GM21619 (cell line): ENCODE measurements around the gene HAAO.
A peak's percentile ranks its signal among the peaks of the same experiment; 100 is the strongest.

Experiments used
- ATAC-seq: cut with Tn5 transposase; IDR thresholded peaks from one replicate; pipeline ENCODE4 v1.9.1; 2021; ENCODE audit not compliant: unreplicated experiment

The HAAO gene

GRCh38 chr2:42794271-42795046, 2.1 kb upstream of the HAAO start:
- no peak for ATAC-seq

GRCh38 chr2:42793334-42794270, 1.2 kb upstream of the HAAO start:
- ATAC-seq, result no peak

GRCh38 chr2:42792087-42792582, 248 bp downstream of the HAAO start:
- no peak for ATAC-seq

- ATAC-seq, result no peak
Observed at GRCh38 chr2:42791606-42792005, 777 bp downstream of the HAAO start.

- no peak for ATAC-seq
Observed at GRCh38 chr2:42789751-42790150, 2.6 kb downstream of the HAAO start.

GRCh38 chr2:42788882-42789281, 3.5 kb downstream of the HAAO start:
- no peak for ATAC-seq

GRCh38 chr2:42788478-42788793, 3.9 kb downstream of the HAAO start:
- ATAC-seq, result no peak

- ATAC-seq, result no peak
Observed at GRCh38 chr2:42787788-42788477, 4.5 kb downstream of the HAAO start.

GRCh38 chr2:42787424-42787787, 5.0 kb downstream of the HAAO start:
- no peak for ATAC-seq

- ATAC-seq, result no peak
Observed at GRCh38 chr2:42786561-42787345, 5.6 kb downstream of the HAAO start.

GRCh38 chr2:42784204-42784880, 8.0 kb downstream of the HAAO start:
- no peak for ATAC-seq

GRCh38 chr2:42783511-42783910, 8.9 kb downstream of the HAAO start:
- ATAC-seq, result no peak

GRCh38 chr2:42781181-42781580, 11.2 kb downstream of the HAAO start:
- no peak for ATAC-seq

- ATAC-seq, result no peak
Observed at GRCh38 chr2:42777883-42778805, 14.2 kb downstream of the HAAO start.

- no peak for ATAC-seq
Observed at GRCh38 chr2:42775810-42776209, 16.6 kb downstream of the HAAO start.

GRCh38 chr2:42775186-42775585, 17.2 kb downstream of the HAAO start:
- peak; percentile 58 for ATAC-seq

- no peak for ATAC-seq
Observed at GRCh38 chr2:42771546-42772153, 20.7 kb downstream of the HAAO start.

GRCh38 chr2:42770288-42771131, 21.9 kb downstream of the HAAO start:
- no peak for ATAC-seq
